Neural progenitor cell (in vitro differentiated cells): Measurements from ENCODE around the gene C18orf32. TPM values are rescaled to one million over a fixed set of nuclear protein-coding genes. Genes with fewer than 3 reads are reported as not detected.

Experiments used
- DNase-seq: peaks from one replicate; pipeline ENCODE4 v3.0.0-alpha.2; 2016; ENCODE audit warnings: low spot score
- H2AFZ ChIP-seq: fragments of 200-600 bp; sonication (generic); replicated peaks from 2 replicates; pipeline ENCODE4 v1.6.1; 2016; ENCODE audit warnings: antibody characterized with exemption
- H3F3A ChIP-seq: fragments of 200-600 bp; sonication (generic); 2 replicates; pipeline ENCODE4 v1.6.1; 2016; ENCODE audit warnings: antibody characterized with exemption, low read depth
- H3K27ac ChIP-seq: fragments of 200-600 bp; sonication (generic); 2 replicates; pipeline ENCODE4 v1.5.1; 2016; ENCODE audit warnings: mild to moderate bottlenecking
- H3K27me3 ChIP-seq: fragments of 200-600 bp; sonication (generic); 2 replicates; pipeline ENCODE4 v1.6.1; 2016; ENCODE audit warnings: mild to moderate bottlenecking, moderate library complexity
- H3K36me3 ChIP-seq: fragments of 200-600 bp; sonication (generic); 2 replicates; pipeline ENCODE4 v1.5.1; 2016
- H3K4me1 ChIP-seq: fragments of 200-600 bp; sonication (generic); 2 replicates; pipeline ENCODE4 v1.6.1; 2016; ENCODE audit warnings: mixed run types
- H3K4me2 ChIP-seq: fragments of 200-600 bp; sonication (generic); 2 replicates; pipeline ENCODE4 v1.6.1; 2016
- H3K4me3 ChIP-seq: fragments of 200-600 bp; sonication (generic); 2 replicates; pipeline ENCODE4 v1.5.1; 2016
- H3K79me2 ChIP-seq: fragments of 200-600 bp; sonication (generic); 2 replicates; pipeline ENCODE4 v1.6.1; 2016; ENCODE audit warnings: low read depth
- H3K9ac ChIP-seq: fragments of 200-600 bp; sonication (generic); 2 replicates; pipeline ENCODE4 v1.6.1; 2016
- H3K9me3 ChIP-seq: fragments of 200-600 bp; sonication (generic); 2 replicates; pipeline ENCODE4 v1.5.1; 2016; ENCODE audit warnings: low read depth
- H4K20me1 ChIP-seq: fragments of 200-600 bp; sonication (generic); 2 replicates; pipeline ENCODE4 v1.6.1; 2016; ENCODE audit warnings: low read depth
- H3K27ac Mint-ChIP-seq: 3 replicates; pipeline ENCODE4 v1.8.0; 2021; ENCODE audit warnings: mixed read lengths
- H3K27me3 Mint-ChIP-seq: 2 replicates; pipeline ENCODE4 v1.8.0; 2022; ENCODE audit warnings: low read depth, mild to moderate bottlenecking, inconsistent platforms, moderate library complexity, mixed read lengths; ENCODE audit not compliant: insufficient read depth
- H3K36me3 Mint-ChIP-seq: 3 replicates; pipeline ENCODE4 v1.8.0; 2021; ENCODE audit warnings: mixed read lengths
- H3K4me1 Mint-ChIP-seq: 3 replicates; pipeline ENCODE4 v1.8.0; 2021; ENCODE audit warnings: mixed read lengths
- H3K4me3 Mint-ChIP-seq: 3 replicates; pipeline ENCODE4 v1.8.0; 2021; ENCODE audit warnings: mild to moderate bottlenecking, moderate library complexity, mixed read lengths
- H3K9me3 Mint-ChIP-seq: 3 replicates; pipeline ENCODE4 v1.8.0; 2020; ENCODE audit warnings: mixed read lengths
- CTCF ChIP-seq: fragments of 200-600 bp; sonication (generic); IDR thresholded peaks from 2 replicates; pipeline ENCODE4 v1.5.1; 2017; ENCODE audit warnings: antibody characterized with exemption, mild to moderate bottlenecking
- EZH2 ChIP-seq: fragments of 200-600 bp; sonication (generic); IDR thresholded peaks from 2 replicates; pipeline ENCODE4 v1.6.1; 2017; ENCODE audit warnings: antibody characterized with exemption, mild to moderate bottlenecking, moderate library complexity
- EZH2phosphoT487 ChIP-seq: fragments of 200-600 bp; sonication (generic); IDR thresholded peaks from 2 replicates; pipeline ENCODE4 v1.6.1; 2017; ENCODE audit warnings: antibody characterized with exemption
- total RNA-seq: library from RNA; depleted of rRNA; stranded (reverse); fragments of >200 nt; gene quantifications from 2 replicates; pipeline ENCODE4 v1.2.3, GENCODE V29; 2015; ENCODE audit warnings: low replicate concordance

Gene C18orf32
- total RNA-seq, 1 donor from 2014 or later = 72.4 TPM

- Mint-ChIP-seq H3K36me3 (peaks cover 19% of the 10 kb centered on the region), H3K4me3 (peak overlapping the region; percentile 60), H3K27me3 (peaks cover 21% of the 10 kb centered on the region), H3K4me1 (peaks cover 54% of the 10 kb centered on the region), H3K9me3 (peaks cover 4% of the 10 kb centered on the region), H3K27ac (no peak overlapping the region)
- H3F3A ChIP-seq = peaks cover 49% of the 10 kb centered on the region
- H3K9ac ChIP-seq = no peak overlapping the region
- no peak overlapping the region for H3K27ac ChIP-seq
- H3K27me3 ChIP-seq = peaks cover 19% of the 10 kb centered on the region
- TF ChIP-seq EZH2 (no peak), CTCF (no peak)
- no peak overlapping the region for H3K4me2 ChIP-seq
- DNase-seq = no peak
- no peak overlapping the region for H2AFZ ChIP-seq
- peaks cover 27% of the 10 kb centered on the region for H3K79me2 ChIP-seq
- H4K20me1 ChIP-seq = peaks cover 26% of the 10 kb centered on the region
- peaks cover 49% of the 10 kb centered on the region for H3K4me1 ChIP-seq
- no peaks in the 10 kb centered on the region for H3K9me3 ChIP-seq
- H3K36me3 ChIP-seq = peaks cover 17% of the 10 kb centered on the region
- H3K4me3 ChIP-seq = no peak overlapping the region
Measured at GRCh38 chr18:49494660-49495059, 7.6 kb upstream of the C18orf32 start.

GRCh38 chr18:49492694-49493033 is 5.6 kb upstream of the C18orf32 start:
- TF ChIP-seq EZH2phosphoT487 (no peak), EZH2 (no peak), CTCF (no peak)
- Histone ChIP-seq H3K9ac (no peak overlapping the region), H4K20me1 (peaks cover 44% of the 10 kb centered on the region), H3K4me1 (peaks cover 46% of the 10 kb centered on the region), H3K9me3 (no peaks in the 10 kb centered on the region), H3K4me3 (no peak overlapping the region), H3K79me2 (peaks cover 29% of the 10 kb centered on the region), H3K4me2 (peak overlapping the region; percentile 2), H3F3A (peaks cover 58% of the 10 kb centered on the region), H3K27me3 (no peaks in the 10 kb centered on the region), H3K27ac (no peak overlapping the region), H3K36me3 (peaks cover 21% of the 10 kb centered on the region), H2AFZ (peak overlapping the region; percentile 35)
- H3K27me3 Mint-ChIP-seq = peaks cover 7% of the 10 kb centered on the region
- peak overlapping the region; percentile 100 for H3K4me3 Mint-ChIP-seq
- H3K36me3 Mint-ChIP-seq = peaks cover 28% of the 10 kb centered on the region
- no peak for DNase-seq
- no peaks in the 10 kb centered on the region for H3K9me3 Mint-ChIP-seq
- H3K4me1 Mint-ChIP-seq = peaks cover 55% of the 10 kb centered on the region
- peak overlapping the region; percentile 67 for H3K27ac Mint-ChIP-seq

- H3K9me3 ChIP-seq = no peaks in the 10 kb centered on the region
- peaks cover 60% of the 10 kb centered on the region for H3K4me1 Mint-ChIP-seq
- H3K4me1 ChIP-seq = peaks cover 50% of the 10 kb centered on the region
- peak within 1 kb of the TSS; percentile 98 for H3K27ac ChIP-seq
- peak within 1 kb of the TSS; percentile 83 for H2AFZ ChIP-seq
- H3K9ac ChIP-seq = peak within 1 kb of the TSS; percentile 100
- TF ChIP-seq CTCF (peak; percentile 4), EZH2phosphoT487 (no peak)
- H3K9me3 Mint-ChIP-seq = no peaks in the 10 kb centered on the region
- peaks cover 29% of the 10 kb centered on the region for H3K79me2 ChIP-seq
- peaks cover 5% of the 10 kb centered on the region for H3K27me3 Mint-ChIP-seq
- H4K20me1 ChIP-seq = peaks cover 48% of the 10 kb centered on the region
- H3F3A ChIP-seq = peaks cover 64% of the 10 kb centered on the region
- peaks cover 28% of the 10 kb centered on the region for H3K36me3 Mint-ChIP-seq
- no peaks in the 10 kb centered on the region for H3K27me3 ChIP-seq
- DNase-seq = peak; percentile 98
- peak within 1 kb of the TSS; percentile 100 for H3K4me3 Mint-ChIP-seq
- peak within 1 kb of the TSS; percentile 92 for H3K4me3 ChIP-seq
- H3K4me2 ChIP-seq = peak within 1 kb of the TSS; percentile 99
- H3K36me3 ChIP-seq = peaks cover 21% of the 10 kb centered on the region
- H3K27ac Mint-ChIP-seq = peak within 1 kb of the TSS; percentile 98
Measured at GRCh38 chr18:49491857-49492693, 5.0 kb upstream of the C18orf32 start, which contains the start of gene RPL17. Gene RPL17, minus strand, starts transcription at chr18:49492465.
